Camera-type eye (tissue), 1 donor: ENCODE results near the gene OR4K1. TPM values are rescaled to one million over a fixed set of nuclear protein-coding genes. Genes with fewer than 3 reads are reported as not detected.

Source experiments
- total RNA-seq: library from RNA; depleted of rRNA; stranded (reverse); fragments of >200 nt; gene quantifications from one replicate; pipeline ENCODE4 v1.2.3, GENCODE V29; 2014

The OR4K1 gene, protein sequence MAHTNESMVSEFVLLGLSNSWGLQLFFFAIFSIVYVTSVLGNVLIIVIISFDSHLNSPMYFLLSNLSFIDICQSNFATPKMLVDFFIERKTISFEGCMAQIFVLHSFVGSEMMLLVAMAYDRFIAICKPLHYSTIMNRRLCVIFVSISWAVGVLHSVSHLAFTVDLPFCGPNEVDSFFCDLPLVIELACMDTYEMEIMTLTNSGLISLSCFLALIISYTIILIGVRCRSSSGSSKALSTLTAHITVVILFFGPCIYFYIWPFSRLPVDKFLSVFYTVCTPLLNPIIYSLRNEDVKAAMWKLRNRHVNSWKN
- not detected for total RNA-seq

DNA sequence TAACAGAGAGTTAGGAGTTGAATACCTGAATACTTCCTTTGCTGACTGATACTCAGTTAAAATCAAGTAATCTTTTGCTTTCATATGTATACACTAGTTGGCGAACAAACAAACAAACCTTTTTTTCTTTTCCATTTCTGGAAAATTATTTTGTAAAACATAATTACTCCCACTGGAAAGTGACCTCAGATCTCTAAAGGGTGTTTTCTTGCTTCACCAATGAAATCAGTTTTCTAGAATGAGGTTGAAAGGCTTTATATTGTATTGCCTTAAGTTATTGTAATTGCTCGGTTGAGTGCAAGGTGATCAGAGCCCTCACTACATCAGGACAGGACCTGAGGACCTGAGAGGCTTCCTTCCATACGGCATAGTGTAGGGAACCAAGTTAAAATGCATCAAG lies at the start of gene OR4K1:
TSS of gene OR4K1 (plus strand) at position 301 of the 400 bp plus-strand sequence. CDS start 4,750 bp downstream, outside the sequence.

DNA sequence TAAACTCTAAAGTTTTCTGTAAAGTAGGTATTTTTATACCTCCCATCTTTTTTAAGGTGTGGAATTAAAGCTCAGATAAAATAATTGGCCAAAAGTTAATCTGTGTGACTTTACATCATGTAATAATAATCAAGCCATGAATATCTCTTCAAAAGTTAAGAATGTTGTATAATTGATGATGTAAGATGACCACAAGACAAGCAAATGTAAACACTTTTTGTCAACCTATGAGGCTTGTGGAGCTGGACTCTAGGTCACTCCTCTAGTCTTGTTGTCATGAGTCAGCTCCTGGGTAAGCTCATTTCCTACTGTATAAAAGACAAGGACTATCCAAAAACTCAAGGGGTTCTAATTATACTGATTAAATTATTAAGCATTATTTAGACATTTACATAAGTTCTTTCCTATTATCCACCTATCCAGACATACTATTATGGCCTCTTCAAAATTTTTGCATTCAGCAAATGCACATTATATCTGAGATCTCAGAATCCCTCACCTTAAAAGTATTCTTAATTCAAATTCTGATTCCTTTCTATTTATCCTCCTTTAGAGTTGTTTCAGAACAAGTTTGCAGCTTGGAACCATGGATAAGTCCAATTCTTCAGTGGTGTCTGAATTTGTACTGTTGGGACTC lies 10.6 kb upstream of the OR4K1 start, which contains the start of gene OR4K5:
TSS of gene OR4K5 (plus strand) at position 587 of the 637 bp plus-strand sequence. CDS start at position 587, 0 bp downstream.

DNA sequence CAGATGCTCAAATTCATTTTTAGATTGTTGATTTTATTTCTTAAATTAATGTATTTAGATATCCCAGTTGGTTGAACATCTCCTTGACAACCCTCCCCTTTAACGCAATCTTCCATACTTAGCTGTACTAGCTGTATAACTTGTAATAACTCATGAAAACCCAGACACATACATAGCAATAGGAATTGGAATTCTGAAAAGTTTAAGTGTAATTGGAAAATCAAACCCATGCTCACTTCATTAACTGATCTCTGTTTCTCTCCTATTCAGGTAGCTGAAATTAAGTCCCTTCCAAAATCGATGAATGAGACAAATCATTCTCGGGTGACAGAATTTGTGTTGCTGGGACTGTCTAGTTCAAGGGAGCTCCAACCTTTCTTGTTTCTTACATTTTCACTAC lies 44.6 kb downstream of the OR4K1 start, which contains the start of gene OR4K15:
TSS of gene OR4K15 (plus strand) at position 301 of the 400 bp plus-strand sequence. CDS start at position 301, 0 bp downstream.

Other genes starting within 250 kb of the OR4K1 start
- gene OR11H2, start 217.0 kb upstream of the OR4K1 start, total RNA-seq, result not detected
- not detected for gene OR4Q3, start 187.3 kb upstream of the OR4K1 start, total RNA-seq
- gene OR4M1, start 157.4 kb upstream of the OR4K1 start, total RNA-seq, result not detected
- not detected for gene OR4N2, start 127.1 kb upstream of the OR4K1 start, total RNA-seq
- gene OR4K2, start 55.8 kb upstream of the OR4K1 start, total RNA-seq, result not detected
- gene OR4K5, start 10.3 kb upstream of the OR4K1 start, total RNA-seq, result not detected
- not detected for gene OR4K15, start 44.7 kb downstream of the OR4K1 start, total RNA-seq
- gene OR4Q2, start 71.2 kb downstream of the OR4K1 start, total RNA-seq, result not detected
- not detected for gene OR4K14, start 88.4 kb downstream of the OR4K1 start, total RNA-seq
- gene OR4K13, start 105.1 kb downstream of the OR4K1 start, total RNA-seq, result not detected
- gene OR4L1, start 129.1 kb downstream of the OR4K1 start, total RNA-seq, result not detected
- not detected for gene OR4K17, start 179.8 kb downstream of the OR4K1 start, total RNA-seq
- not detected for gene OR4N5, start 207.9 kb downstream of the OR4K1 start, total RNA-seq